HG03439 (cell line): ENCODE measurements around the gene ACOT13.
"Not testable (repeated sequence)": the region's sequence is repeated elsewhere in the genome, so short reads cannot be mapped to it uniquely, and the experiment has no call there.

ENCODE experiments used
- ATAC-seq: cut with Tn5 transposase; IDR thresholded peaks from one replicate; pipeline ENCODE4 v1.9.1; 2021; ENCODE audit warnings: mild to moderate bottlenecking, moderate library complexity; ENCODE audit not compliant: unreplicated experiment

The ACOT13 gene

GRCh38 chr6:24691550-24691949 lies 24.7 kb downstream of the ACOT13 start:
- ATAC-seq = no peak

GRCh38 chr6:24692003-24692402 lies 25.1 kb downstream of the ACOT13 start:
- ATAC-seq = no peak

- ATAC-seq = no peak
These were observed 25.5 kb downstream of the ACOT13 start for GRCh38 chr6:24692415-24692814.

GRCh38 chr6:24692848-24693592 lies 26.1 kb downstream of the ACOT13 start:
- no peak for ATAC-seq

GRCh38 chr6:24694198-24694597 lies 27.3 kb downstream of the ACOT13 start:
- ATAC-seq = no peak

- ATAC-seq = not testable (repeated sequence)
These were observed 28.8 kb downstream of the ACOT13 start for GRCh38 chr6:24695635-24696034.

GRCh38 chr6:24696097-24696496 lies 29.2 kb downstream of the ACOT13 start:
- ATAC-seq = no peak

- no peak for ATAC-seq
These were observed 32.9 kb downstream of the ACOT13 start for GRCh38 chr6:24699521-24700359.

- no peak for ATAC-seq
These were observed 35.9 kb downstream of the ACOT13 start for GRCh38 chr6:24702720-24703282.

- no peak for ATAC-seq
These were observed 37.6 kb downstream of the ACOT13 start for GRCh38 chr6:24704468-24704867.

- no peak for ATAC-seq
These were observed 41.7 kb downstream of the ACOT13 start for GRCh38 chr6:24708612-24709011.

- ATAC-seq = no peak
These were observed 42.3 kb downstream of the ACOT13 start for GRCh38 chr6:24709014-24709711.

- ATAC-seq = no peak
These were observed 43.8 kb downstream of the ACOT13 start for GRCh38 chr6:24710519-24711303.

- not testable (repeated sequence) for ATAC-seq
These were observed 49.8 kb downstream of the ACOT13 start for GRCh38 chr6:24716602-24717148.

- ATAC-seq = no peak
These were observed 51.7 kb downstream of the ACOT13 start for GRCh38 chr6:24718449-24719124.

- ATAC-seq = no peak
These were observed 52.5 kb downstream of the ACOT13 start, which contains the start of gene C6orf62 for GRCh38 chr6:24719125-24719971. Gene C6orf62, minus strand, starts transcription at chr6:24719154. Its CDS starts 486 bp downstream, at chr6:24718668.

- ATAC-seq = no peak
These were observed 53.3 kb downstream of the ACOT13 start for GRCh38 chr6:24720131-24720603.
